Epithelial cell of prostate (primary cell): Measurements from ENCODE around the gene GOLT1A.

Experiments
- DNase-seq: peaks from one replicate; pipeline ENCODE4 v3.0.0-alpha.2; 2011; ENCODE audit warnings: low read depth, low spot score
- H3K27ac ChIP-seq: fragments of 450-650 bp; 2 replicates; pipeline ENCODE4 v1.5.1; 2017; ENCODE audit warnings: mild to moderate bottlenecking

The GOLT1A gene

DNA sequence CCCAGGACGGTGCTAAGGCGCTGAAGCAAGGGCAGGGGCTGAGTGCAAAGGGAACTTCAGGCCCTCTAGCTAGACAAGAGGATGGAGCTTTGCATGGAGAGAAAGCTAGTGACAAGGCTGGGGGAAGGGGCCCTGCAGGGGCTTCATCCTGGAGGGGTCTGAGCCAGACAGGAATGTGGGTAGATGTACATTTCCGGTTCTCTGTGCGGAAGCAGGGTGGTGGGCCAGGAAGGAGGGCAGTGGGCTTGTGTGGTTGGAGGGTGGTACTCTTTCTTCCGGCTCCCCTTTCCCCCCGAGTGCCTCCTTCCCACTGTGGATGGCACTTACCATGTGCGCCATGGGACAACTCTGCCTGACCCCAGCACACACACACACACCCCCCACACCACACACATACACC is 19.0 kb downstream of the GOLT1A start:
- DNase-seq, result no peak
- H3K27ac ChIP-seq, result no peak overlapping the region

DNA sequence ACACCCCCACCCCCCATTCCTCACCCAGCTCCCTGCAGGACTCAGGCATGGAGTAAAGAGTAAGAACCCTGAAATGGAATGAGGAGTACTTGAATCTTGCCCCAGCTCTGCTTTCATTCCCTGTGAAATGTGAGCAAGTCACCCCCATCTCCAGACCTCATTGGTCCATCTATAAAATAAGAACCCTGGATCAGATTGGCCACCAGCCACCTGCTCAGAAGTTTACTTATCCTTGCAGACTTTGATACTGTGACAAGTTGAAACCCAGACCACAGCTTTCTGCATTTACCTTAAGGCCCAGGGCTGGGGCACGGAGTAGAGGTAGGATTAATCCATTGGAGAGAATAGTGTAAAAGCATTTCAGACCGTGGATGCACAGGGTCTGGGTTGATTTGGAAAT is 19.7 kb downstream of the GOLT1A start:
- no peak for DNase-seq
- H3K27ac ChIP-seq, result no peak overlapping the region

DNA sequence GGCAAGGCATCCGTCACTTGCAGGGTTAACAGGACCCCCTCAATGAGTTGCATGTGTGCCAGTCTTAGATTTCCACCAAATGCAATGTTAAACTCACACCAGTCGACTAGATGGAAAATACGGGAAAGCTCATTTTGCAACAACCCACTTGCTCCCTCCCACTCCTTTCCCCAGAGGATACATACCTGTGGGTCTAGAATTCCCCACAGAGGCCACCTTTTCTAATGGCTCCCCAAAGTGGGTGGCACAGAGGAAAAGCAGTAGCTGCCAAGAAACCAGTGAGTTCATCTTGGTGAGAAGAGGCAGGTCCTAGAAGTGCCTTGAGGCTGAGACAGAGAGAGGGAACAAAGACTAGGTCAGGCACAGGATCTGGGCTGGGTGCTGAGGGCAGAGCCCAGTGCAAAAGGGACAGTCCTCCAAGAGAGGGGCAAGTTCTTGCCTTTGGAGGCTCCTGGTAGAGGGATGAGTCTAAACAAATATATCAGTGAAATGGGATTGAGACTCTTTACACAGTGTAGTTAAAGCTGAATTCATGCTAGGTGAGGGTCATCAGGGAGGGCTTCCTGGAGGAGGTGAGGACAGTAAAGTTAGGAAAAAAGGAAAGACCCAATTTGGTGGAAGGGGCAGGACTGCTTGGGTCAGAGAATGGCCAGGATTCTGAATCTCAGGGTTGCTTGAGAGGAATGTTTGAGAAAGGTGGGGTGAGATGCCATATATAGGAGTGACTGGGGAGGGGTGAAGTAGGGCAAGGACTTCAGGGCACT is 21.0 kb downstream of the GOLT1A start:
- DNase-seq, result no peak
- H3K27ac ChIP-seq, result no peak overlapping the region

DNA sequence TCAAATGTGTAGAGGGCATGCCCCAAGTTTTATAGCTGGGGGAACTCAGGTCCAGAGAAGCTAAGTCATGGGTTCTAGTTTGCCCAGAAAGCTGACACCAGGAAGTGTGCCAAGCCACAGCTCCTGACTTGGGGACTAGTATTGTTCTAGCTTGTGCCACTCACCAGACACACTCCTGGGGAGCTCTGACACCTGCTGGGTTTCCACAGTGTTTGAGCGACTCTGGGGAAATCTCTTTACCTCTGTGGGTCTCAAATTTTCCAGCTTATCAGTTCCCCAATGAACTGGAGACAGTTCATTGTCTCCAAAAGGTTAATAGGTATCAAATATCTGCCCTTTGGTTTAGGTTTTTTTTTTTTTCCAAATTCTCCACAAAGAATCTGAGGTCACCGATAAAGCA is 21.7 kb downstream of the GOLT1A start:
- no peak for DNase-seq
- no peak overlapping the region for H3K27ac ChIP-seq

DNA sequence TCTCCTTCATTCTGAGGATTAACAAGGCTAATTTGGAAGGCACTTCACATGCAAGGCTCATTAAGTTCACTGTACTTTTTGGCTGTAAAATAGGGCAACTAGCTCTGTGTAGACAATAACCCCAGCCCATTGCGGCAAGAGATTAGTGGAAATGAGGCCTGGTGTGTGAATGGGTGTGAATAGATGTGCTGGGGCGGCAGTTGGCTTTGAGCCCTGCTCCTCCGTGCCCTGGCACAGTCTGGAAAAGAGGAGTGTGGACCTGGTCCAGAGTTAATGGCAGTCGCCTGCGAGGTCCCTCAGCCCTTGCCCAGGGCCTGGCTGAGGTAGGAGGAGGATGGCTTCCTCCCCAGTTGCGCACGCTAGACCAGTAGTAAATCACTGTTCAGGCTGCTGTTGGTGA is 22.3 kb downstream of the GOLT1A start:
- no peak for DNase-seq

DNA sequence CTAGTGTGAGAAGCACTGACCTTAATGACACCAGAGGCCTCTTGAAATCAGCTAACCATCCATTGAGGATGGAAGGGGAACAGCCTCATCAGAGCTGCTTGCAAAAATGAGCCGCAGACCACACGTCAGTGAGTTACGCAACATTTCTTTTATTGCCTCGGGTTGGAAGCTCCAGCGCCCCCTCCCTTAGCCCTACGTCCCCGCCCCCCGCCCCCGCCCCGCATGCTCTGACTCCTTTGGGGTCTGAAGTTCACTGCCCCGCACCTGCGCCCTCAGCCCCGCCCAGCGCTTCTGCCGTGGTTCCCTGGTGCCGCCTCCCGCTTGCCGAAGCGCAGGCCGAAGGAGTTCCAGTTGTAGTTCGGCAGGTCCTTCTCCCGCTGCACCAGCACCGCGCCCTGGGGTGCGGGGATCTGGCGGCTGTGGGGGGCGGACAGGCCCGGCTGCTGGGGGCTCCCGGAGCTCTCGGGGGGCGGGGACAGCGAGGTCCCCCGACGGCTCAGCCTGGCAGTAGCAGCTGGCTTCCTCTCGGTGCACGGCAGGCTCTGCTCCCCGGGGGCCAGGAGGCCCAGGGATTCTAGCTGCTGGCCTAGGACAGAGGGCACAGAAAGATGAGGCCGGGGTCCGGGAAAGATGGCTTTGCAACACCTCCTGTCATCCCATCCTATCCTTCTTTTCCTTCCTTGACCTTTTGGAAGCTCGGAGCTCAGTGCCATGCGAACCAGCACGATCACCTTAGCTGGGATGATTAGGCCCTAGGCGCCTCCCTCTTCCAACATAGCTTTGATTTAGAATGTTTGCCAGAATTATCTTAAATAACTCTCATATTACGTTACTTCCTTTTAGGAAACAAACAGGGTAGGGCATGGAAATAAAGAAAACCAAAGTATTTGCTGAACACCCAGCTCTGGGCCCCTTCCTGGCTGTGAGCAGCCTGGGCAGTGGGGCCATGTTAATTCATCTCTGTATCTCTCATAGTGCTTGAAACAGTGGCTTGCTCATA is 23.3 kb downstream of the GOLT1A start:
- no peak overlapping the region for H3K27ac ChIP-seq
- no peak for DNase-seq

More for the DNA sequence above, 22.3 kb downstream of the GOLT1A start:
- no peak overlapping the region for H3K27ac ChIP-seq

DNA sequence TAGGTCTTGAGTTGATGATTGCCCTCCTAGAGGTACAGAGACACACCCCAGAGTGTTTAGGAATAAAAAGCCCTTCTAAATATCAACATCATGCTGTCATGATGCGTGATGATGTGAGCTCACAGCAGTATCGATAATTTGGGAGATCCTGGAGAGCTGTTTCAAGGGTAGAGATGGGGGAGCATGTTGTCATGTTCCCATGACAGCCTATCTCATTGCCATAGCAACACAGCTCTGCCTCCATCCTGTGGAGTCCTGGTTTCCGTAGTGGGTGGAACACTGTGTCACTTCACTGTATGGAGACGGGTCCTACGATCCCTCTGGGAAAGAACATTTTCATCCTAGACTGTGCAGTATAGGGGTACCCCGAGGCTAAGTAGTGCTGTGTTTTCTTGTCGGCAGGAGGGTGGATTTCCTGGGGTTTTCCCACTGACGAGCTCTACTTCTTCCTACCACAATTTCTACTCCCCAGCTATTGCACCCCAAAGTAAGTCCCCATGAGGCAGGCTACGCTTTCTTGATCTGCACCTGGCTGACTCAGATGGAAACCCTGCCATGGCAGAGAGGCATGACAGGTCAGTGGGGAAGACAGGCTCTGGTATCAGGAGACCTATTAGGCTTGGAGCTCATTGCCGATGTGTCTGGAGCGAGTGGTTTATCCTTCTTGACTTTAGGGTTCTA is 24.7 kb downstream of the GOLT1A start:
- no peak overlapping the region for H3K27ac ChIP-seq
- no peak for DNase-seq

DNA sequence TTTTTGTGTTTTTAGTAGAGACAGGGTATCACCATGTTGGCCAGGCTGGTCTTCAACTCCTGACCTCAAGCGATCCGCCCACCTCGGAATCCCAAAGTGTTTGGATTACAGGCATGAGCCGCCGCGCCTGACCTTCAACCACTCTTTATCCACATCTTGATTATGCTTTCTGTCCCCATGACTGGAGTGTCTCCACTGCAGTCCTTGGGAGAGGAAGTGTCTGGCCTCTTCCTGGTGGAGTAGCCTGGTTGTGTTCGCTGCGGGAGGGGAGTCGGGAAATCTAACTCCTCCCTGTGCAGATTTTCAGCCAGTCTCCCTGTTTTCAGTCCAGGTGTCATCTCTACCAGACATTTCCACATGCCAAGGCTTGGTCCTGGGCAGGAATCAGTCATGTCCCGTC is 27.2 kb downstream of the GOLT1A start:
- DNase-seq, result no peak

DNA sequence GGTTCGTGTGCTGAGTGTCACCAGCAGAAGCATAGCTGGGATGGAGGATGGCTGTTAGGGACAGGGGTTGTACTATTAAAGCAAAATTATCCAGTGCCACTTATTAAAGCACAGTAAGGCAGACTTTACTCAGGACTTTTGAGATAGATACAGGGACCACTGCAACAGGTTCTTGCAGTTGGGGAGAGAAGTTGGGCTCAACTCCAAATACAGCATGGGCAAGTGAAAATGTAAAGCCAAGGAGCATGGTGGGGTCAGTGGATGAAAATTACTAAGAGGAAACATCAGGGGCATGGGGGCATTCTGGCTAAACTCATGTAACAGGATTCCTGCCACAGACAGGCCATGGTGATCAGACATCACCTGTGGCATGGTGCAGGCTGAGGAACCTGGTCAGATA is 32.7 kb downstream of the GOLT1A start:
- DNase-seq, result no peak
- H3K27ac ChIP-seq, result no peak overlapping the region

More for the DNA sequence above, 27.2 kb downstream of the GOLT1A start:
- H3K27ac ChIP-seq, result no peak overlapping the region

DNA sequence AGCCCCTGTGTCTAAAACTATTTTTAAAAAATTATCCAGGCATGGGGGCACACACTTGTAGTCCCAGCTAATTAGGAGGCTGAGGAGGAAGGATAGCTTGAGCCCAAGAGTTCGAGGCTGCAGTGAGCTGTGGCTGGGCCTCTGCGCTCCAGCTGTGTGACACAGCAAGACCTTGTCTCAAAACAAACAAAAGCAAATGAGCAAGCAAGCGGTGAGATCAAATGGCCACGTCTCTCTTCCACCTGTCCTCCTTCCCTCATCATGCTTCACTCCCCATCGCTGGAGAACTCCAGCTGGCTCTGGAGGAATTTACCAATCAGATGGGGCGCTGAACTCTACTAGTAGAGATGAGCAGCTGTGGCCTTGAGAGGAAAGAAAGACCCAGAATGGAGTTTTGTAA is 33.7 kb downstream of the GOLT1A start:
- H3K27ac ChIP-seq, result no peak overlapping the region
- no peak for DNase-seq

DNA sequence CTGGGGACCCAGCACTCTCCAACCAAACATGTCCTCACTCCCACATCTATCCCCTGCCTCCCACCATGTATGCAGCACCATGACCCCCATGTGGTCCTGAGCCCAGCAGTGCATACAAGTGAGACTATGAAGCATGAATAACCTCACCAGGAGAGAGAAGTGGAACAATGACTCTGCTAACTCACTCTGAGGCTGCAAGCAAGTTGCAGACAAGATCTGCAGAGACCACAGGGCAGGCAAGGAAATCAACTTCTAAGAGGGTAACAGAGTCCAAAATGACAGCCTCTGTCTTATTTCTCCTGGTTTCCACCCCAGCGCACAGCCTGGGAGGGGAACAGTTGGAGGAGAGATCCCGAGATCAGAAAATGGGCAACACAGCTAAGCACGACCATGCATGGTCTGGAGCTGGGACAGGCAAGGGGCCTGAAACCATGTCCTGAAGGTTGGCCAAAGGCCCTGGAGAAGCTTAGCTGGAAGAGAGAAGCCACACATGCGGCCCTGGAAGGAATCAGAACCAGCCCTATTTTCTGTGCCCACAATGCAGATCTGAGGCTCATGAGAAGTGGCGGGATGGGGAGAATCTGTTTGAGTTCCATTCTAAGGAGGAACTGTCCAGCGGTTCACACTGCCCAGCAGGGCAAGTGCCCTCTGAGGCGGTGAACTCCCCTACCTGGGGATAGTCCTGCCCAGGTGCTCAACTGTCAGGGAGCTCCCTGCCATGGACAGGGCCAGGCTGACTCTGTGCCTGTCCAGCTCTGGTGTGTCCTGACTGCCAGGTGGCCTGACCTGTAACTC is 35.1 kb downstream of the GOLT1A start:
- DNase-seq, result no peak
- no peak overlapping the region for H3K27ac ChIP-seq

DNA sequence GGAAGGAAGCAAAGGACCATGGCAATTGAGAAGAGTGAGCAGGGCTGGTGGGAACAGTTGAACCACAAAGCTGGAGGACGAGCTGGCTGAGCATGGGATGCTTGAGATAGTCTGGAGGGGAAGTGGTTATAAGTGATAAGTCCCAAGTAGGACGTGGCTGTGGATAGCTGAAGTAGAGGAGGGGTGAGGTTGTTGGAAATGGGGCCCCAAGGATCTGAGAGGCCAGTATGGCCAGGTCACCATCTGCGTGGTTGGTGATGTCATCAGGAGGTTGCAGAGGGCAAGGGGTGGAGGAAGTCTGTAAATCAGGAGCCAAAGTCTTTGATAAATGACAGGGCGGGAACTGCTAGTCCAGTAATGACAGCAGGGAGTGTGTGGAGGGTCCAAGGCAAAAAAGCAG is 36.7 kb downstream of the GOLT1A start:
- H3K27ac ChIP-seq, result no peak overlapping the region
- DNase-seq, result no peak

DNA sequence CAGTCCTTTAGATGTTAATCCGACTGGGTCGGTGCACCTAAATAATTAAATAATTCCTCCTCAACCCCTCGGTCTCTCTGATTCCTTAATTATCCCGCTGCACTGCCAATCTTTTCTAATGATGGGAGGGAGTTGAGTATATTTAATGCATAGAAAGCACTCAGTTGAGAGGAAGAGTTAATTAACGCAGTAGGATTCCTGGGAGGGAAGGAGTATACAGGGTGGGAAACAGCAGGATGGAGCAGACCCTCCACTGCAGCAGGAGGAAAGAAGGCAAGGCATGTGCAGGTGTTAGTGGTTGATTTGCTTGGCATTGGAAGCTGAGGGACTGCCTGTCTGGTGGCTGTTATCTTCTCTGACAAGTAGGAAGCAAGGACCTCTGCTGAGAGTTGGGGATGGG is 37.7 kb downstream of the GOLT1A start:
- no peak for DNase-seq
- H3K27ac ChIP-seq, result no peak overlapping the region

DNA sequence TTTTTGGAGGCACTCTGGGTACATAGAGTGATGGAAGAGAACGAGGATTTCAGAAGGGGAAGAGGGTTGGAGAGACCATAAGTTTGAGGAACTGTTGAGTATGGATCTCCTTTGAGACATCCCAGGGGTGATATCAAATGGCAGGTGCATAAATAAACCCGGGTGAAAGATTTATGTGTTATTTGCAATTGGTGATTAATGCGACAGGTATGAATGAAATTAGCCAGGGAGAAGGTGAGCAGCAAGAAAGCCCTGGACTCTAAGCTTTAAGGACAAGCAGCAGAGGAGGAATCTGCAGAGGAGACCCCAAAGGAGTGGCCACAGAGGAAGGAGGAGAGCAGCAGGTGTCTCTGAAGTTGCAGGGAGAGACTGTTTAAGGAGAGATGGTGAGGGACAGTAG is 38.8 kb downstream of the GOLT1A start:
- no peak overlapping the region for H3K27ac ChIP-seq
- no peak for DNase-seq

DNA sequence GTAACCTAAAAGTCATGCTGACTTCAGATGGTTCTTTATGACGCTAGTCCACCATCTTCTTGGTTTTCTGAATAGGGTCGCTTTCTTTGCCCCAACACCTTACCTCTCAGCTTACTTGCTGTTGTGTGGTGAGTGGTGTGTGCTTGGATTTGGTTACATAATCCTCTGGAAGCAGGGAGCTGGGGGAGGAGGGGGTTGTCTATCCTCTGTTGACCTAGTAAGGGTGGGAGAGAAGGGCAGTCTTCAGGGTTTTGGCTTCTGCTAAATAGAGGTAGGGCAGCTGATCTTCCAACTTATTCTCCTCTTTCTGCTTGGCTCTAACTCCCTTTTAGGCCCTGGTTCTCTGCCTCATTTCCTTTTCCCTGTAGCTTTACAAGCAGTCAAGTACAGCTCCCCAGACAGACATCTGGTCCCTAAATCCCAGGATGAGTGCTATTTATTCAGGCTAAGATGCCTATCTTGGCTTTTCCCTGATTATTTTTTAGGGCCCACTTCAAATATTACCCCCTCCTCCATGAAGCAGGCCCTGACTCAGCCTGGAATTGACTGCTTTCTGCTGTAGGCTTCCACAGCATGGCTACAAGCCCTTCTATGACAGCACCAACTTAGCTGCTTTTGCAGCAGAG is 41.3 kb downstream of the GOLT1A start:
- H3K27ac ChIP-seq, result peak overlapping the region; percentile 94
- DNase-seq, result no peak

DNA sequence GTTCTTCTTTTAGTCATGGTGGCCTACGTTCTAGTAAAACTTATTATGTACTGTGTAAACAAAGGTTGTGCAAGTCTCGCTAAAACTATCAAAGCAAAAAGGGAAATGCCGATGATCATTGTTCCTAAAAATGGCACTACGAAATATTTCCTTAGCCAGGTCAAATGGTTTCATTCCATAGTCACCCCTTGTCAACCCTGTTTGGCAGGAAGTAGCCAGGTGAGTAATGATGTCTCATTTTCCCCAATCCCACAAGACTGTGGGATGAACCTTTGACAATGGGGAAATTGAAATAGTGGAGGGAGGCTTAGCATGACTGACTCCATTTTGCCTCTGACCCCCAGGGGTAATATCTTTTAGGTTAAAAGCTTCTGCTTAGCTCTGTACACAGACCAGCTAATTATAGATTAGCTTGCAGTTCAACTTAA is 42.0 kb downstream of the GOLT1A start:
- peak overlapping the region; percentile 94 for H3K27ac ChIP-seq
- DNase-seq, result peak; percentile 98

DNA sequence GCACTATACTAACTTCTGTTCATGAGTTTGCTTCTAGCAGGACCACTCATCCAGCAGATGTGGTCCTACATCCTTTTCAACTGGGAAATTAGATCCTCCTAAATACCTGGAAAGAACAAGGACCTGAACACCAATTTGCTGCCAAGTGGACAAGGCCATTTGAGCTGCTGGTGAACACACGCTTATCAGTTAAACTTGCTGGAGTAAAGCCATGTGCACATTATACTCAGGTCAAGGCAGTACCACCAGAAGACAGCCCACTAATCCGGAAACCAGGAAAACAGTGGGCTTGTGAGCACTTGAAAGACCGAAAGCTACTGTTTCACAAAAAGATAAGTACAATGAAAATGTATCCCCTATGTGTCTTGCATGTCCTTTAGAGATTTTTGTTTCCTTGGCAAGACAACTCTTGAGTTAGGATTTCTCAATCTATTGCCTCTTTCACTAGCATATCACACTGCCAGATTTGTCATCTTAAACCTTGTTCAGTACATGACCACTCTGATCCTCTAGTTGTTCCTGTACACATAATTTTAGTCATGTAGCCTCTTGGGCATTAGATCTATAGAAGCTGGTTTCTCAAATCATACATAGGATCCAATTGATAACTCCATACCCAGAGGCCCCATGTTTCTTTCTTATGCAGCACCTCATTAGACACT is 43.2 kb downstream of the GOLT1A start:
- peak overlapping the region; percentile 94 for H3K27ac ChIP-seq
- DNase-seq, result no peak

DNA sequence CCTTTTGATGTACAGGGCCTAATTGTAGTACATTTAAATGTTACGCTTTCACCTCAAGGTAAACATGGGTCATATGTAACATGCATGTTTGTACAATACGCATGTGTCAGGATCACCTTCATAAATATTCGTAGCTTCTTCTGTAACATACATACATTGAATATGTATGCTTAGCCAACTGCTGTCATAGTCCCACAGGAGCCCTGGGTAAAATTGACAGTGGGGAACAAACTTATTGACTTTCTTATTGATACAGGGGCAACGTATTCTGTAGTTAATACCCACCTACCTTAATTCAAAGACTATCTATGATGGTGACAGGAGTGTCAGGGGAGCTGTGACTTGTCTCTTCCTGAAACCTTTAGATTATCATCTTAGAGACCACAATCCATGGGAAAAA is 43.9 kb downstream of the GOLT1A start:
- no peak for DNase-seq
- H3K27ac ChIP-seq, result no peak overlapping the region

DNA sequence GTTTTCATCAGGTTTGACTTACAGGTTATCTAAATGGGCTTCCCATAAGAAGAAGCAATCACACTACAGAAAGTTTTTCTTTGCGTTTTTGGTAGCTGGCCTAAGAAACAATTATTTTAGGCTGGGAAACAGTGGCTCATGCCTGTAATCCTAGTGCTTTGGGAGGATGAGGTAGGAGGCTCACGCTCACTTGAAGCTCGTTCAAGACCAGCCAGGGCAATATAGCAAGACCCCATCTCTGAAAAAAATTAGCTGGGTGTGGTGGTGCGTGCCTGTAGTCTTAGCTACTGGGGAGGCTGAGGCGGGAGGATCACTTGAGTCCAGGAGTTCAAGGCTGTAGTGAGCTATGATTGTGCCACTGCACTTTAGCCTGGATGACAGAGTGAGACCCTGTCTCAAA is 46.1 kb downstream of the GOLT1A start:
- DNase-seq, result no peak
- no peak overlapping the region for H3K27ac ChIP-seq
